K562 (cell line): ENCODE measurements around the gene BZW2. TPM values are rescaled to one million over a fixed set of nuclear protein-coding genes. Genes with fewer than 3 reads are reported as not detected.
A peak's percentile ranks its signal among the peaks of the same experiment; 100 is the strongest.

ENCODE experiments used
- CBX3 ChIP-seq, 2 experiments: IDR thresholded peaks; 1 replicate in 1 of 2; 2 replicates in 1 of 2; pipeline ENCODE4 v1.6.1; 2012; ENCODE audit warnings: inconsistent platforms in 2 of 2, low read length in 2 of 2, borderline replicate concordance in 1 of 2, control low read depth in 1 of 2
- MCM5 ChIP-seq: fragments of 450-650 bp; IDR thresholded peaks from 2 replicates; pipeline ENCODE4 v1.6.1; 2016; ENCODE audit warnings: low read depth
- PML ChIP-seq: IDR thresholded peaks from 2 replicates; pipeline ENCODE4 v1.6.1; 2012; ENCODE audit warnings: low read length, inconsistent platforms
- POU5F1 ChIP-seq: fragments of 150-350 bp; IDR thresholded peaks from 2 replicates; pipeline ENCODE4 v1.6.1; 2014; ENCODE audit warnings: borderline replicate concordance, low read length, low read depth, mild to moderate bottlenecking; ENCODE audit not compliant: partially characterized antibody
- PRPF4 ChIP-seq: fragments of 200-400 bp; formaldehyde crosslinking; IDR thresholded peaks from one replicate; pipeline ENCODE4 v1.6.1; 2017; ENCODE audit warnings: low read length, low read depth, mild to moderate bottlenecking; ENCODE audit not compliant: insufficient read depth, poor library complexity, severe bottlenecking
- PTTG1 ChIP-seq: fragments of 450-650 bp; IDR thresholded peaks from 2 replicates; pipeline ENCODE4 v1.6.1; 2016; ENCODE audit warnings: low read depth, mild to moderate bottlenecking, missing genetic modification characterization, missing compliant biosample characterization
- TBL1XR1 ChIP-seq, 2 experiments: IDR thresholded peaks; 2 replicates each; pipeline ENCODE4 v1.6.1; 2012; ENCODE audit warnings: improper control_type of control experiment in 2 of 2, low read length in 2 of 2, mild to moderate bottlenecking in 1 of 2
- TRIM24 ChIP-seq, 2 experiments: fragments of 450-650 bp; IDR thresholded peaks; 2 replicates each; pipeline ENCODE4 v1.6.1; 2016
- U2AF2 ChIP-seq: fragments of 200-400 bp; formaldehyde crosslinking; optimal IDR thresholded peaks from 2 replicates; pipeline ENCODE3; 2017; ENCODE audit warnings: low read depth, mild to moderate bottlenecking, low read length
- ZFP30 ChIP-seq: fragments of 250-450 bp; sonication (Bioruptor Pico); IDR thresholded peaks from 2 replicates; pipeline ENCODE4 v1.8.0; 2022; ENCODE audit warnings: moderate library complexity, mild to moderate bottlenecking, inconsistent platforms, borderline replicate concordance
- ZNF232 ChIP-seq: sonication (generic); formaldehyde crosslinking; IDR thresholded peaks from 2 replicates; pipeline ENCODE4 v1.8.0; 2022; ENCODE audit warnings: mild to moderate bottlenecking, missing genetic modification reagents
- ZNF79 ChIP-seq: fragments of 250-450 bp; sonication (Bioruptor Pico); IDR thresholded peaks from 2 replicates; pipeline ENCODE4 v1.4.0; 2020; ENCODE audit warnings: low read depth, mild to moderate bottlenecking, moderate library complexity
- polyA plus RNA-seq, 8 experiments: library from polyadenylated mRNA; depleted of rRNA in 4 of 8; stranded (reverse) in 5 of 8; unstranded in 3 of 8; fragments of >200 nt; fragmentation: Nextera tagmentation in 2 of 8; fragmentation: Illumina TruSeq in 1 of 8; extraction: Ambion mirVana in 2 of 8; extraction: Trizol in 1 of 8; gene quantifications; 2 replicates each; pipeline versions ENCODE4 v1.2.1 to v1.2.3, GENCODE V29; 2011 to 2014; ENCODE audit warnings: inconsistent platforms in 1 of 8, missing spikeins in 1 of 8
- total RNA-seq, 7 experiments: library from RNA; depleted of rRNA in 6 of 7; stranded (reverse); fragments of >200 nt in 6 of 7; fragmentation: Illumina TruSeq in 2 of 7; extraction: Trizol in 2 of 7; gene quantifications; 2 replicates each; pipeline versions ENCODE4 v1.2.1 to v1.2.3, GENCODE V29; 2011 to 2021; ENCODE audit warnings: low replicate concordance in 1 of 7
- TF ChIP-seq, protein P1 (sequence below): fragments of 250-450 bp; sonication (Bioruptor Pico); IDR thresholded peaks from 2 replicates; pipeline ENCODE4 v1.5.0; 2021; ENCODE audit warnings: mild to moderate bottlenecking, moderate library complexity
- TF ChIP-seq, protein P2 (sequence below), 2 experiments: fragments of 250-450 bp in 1 of 2; fragments of 450-650 bp in 1 of 2; sonication (Bioruptor Pico) in 1 of 2; IDR thresholded peaks; 2 replicates each; pipeline versions ENCODE4 v1.6.1 to v1.8.0; 2016 to 2021; ENCODE audit warnings: mild to moderate bottlenecking in 2 of 2, moderate library complexity in 2 of 2, missing compliant biosample characterization in 1 of 2, missing genetic modification characterization in 1 of 2
- TF ChIP-seq, protein P3 (sequence below): fragments of 450-650 bp; IDR thresholded peaks from 2 replicates; pipeline ENCODE4 v1.6.1; 2017; ENCODE audit warnings: antibody characterized with exemption
- TF ChIP-seq, protein P4 (sequence below): IDR thresholded peaks from 3 replicates; pipeline ENCODE4 v1.6.1; 2011; ENCODE audit warnings: borderline replicate concordance, mild to moderate bottlenecking; ENCODE audit not compliant: insufficient read length, insufficient read depth

The BZW2 gene
- total and polyA plus RNA-seq, 9 of the 15 experiments (the other 6 are each of a cell fraction or from before 2014, with no cell fraction given) = 140 to 316 (median 173) TPM

DNA sequence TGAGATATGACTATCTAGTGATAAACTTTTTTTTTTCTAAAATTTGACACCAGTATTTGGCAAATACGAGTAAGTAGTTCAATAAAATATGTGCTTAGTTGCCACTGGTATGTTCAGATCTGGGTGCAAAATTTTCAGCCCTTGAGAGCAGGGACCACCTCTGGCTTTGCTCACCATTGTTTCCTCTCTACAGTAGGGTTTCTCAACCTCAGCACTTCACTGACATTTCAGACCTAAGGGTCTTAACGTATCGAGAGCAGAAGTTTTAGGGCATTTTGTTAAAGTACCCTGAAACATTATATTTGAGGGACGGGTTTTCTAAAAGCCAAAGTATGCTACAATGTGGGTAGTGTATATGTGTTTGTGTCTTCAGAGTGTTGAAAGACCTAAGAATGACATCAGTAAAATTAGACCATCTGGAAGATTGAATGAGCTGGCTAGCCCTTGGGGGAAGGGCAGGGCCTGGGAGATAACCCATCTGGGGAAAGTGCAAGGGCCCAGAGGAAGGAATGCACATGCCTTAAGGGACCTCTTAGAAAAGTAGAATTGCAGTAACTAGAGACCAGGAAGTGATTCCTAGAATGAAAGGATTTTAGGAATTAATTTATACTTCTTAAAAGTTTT lies 11.8 kb downstream of the BZW2 start (continued):
- TF ChIP-seq, protein P1, sequence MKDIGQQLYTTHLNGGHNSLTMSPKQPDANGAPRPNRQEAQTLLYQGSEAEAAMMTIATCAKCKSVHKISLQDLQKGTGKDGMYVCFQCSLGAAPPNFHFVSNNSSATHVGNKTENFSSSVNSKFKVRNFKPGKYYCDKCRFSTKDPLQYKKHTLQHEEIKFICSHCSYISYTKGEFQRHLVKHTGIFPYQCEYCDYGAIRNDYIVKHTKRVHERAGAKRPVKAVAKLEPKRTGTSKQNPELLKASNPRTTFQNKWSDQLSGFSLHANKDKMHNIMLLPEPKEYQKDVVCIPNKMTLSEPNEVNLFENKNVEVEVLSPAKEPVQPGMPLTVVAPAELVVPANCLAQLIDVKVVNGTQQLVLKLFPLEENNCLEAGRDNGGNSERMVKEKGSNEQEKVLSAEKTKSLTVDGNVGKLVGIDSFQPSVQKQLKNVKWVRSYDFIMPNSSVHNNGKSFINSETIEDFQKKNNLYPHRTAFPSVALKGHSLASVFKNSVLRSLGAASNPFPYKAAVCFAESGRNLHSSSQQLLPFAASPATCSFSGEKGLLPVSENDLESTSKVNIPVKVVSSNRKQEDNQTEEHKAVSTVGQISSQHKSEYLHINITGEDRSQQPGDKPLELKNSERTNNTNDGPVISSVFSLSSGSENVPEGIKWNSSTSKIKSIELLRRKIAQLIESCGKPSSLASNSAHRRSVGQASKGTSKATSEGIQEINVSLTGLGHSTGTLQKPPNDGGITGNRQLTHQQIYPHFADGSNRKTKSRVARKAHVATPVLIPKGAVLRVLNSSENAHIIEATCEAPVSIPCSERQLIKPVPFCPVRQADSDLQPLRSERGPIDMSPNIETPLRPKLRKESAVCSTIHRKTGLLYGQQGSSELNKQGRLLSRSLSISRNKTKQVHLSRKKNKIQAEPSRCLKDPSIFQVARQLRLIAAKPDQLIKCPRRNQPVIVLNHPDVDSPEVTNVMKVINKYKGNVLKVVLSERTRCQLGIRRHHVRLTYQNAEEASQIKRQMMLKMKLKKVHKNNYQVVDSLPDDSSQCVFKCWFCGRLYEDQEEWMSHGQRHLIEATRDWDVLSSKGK (CRISPR knock-in tag) = no peak
- no peak for TF ChIP-seq PRPF4
- TF ChIP-seq, protein P2, sequence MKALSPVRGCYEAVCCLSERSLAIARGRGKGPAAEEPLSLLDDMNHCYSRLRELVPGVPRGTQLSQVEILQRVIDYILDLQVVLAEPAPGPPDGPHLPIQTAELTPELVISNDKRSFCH (CRISPR knock-in tag; IDR thresholded peaks at IDR 0.05) = no peak
- TF ChIP-seq, protein P2 (tag; IDR thresholded peaks at IDR 0.05) = no peak
- no peak for TF ChIP-seq POU5F1
- TF ChIP-seq ZNF79 (CRISPR knock-in tag) = no peak
- no peak for TF ChIP-seq ZFP30
- TF ChIP-seq, protein P3, sequence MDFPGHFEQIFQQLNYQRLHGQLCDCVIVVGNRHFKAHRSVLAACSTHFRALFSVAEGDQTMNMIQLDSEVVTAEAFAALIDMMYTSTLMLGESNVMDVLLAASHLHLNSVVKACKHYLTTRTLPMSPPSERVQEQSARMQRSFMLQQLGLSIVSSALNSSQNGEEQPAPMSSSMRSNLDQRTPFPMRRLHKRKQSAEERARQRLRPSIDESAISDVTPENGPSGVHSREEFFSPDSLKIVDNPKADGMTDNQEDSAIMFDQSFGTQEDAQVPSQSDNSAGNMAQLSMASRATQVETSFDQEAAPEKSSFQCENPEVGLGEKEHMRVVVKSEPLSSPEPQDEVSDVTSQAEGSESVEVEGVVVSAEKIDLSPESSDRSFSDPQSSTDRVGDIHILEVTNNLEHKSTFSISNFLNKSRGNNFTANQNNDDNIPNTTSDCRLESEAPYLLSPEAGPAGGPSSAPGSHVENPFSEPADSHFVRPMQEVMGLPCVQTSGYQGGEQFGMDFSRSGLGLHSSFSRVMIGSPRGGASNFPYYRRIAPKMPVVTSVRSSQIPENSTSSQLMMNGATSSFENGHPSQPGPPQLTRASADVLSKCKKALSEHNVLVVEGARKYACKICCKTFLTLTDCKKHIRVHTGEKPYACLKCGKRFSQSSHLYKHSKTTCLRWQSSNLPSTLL = no peak
- TF ChIP-seq ZNF232 (CRISPR knock-in tag) = no peak
- TF ChIP-seq TRIM24 (IDR thresholded peaks at IDR 0.05) = peak; percentile 75 to 85
- TF ChIP-seq PML = peak; percentile 70; the same call in 1 of the 2 replicates
- TF ChIP-seq PTTG1 = no peak
- TF ChIP-seq, protein P4, sequence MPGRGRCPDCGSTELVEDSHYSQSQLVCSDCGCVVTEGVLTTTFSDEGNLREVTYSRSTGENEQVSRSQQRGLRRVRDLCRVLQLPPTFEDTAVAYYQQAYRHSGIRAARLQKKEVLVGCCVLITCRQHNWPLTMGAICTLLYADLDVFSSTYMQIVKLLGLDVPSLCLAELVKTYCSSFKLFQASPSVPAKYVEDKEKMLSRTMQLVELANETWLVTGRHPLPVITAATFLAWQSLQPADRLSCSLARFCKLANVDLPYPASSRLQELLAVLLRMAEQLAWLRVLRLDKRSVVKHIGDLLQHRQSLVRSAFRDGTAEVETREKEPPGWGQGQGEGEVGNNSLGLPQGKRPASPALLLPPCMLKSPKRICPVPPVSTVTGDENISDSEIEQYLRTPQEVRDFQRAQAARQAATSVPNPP = no peak
- peak in 1 of 2 experiments; percentile 78; a peak in 1 of 3 replicates for TF ChIP-seq CBX3 (IDR thresholded peaks at IDR 0.05; ENCODE audit: borderline replicate concordance in 1 of 2, low read length in 2 of 2)
- TF ChIP-seq U2AF2 = no peak
- TF ChIP-seq TBL1XR1 (IDR thresholded peaks at IDR 0.05; ENCODE audit: low read length in 2 of 2) = peak in 1 of 2 experiments; percentile 90; a peak in 2 of 4 replicates
- TF ChIP-seq MCM5 = no peak
